Hepatocyte (in vitro differentiated cells): ENCODE measurements around the gene MXD4.

Source experiments
- CTCF ChIP-seq: fragments of 200-600 bp; sonication (generic); IDR thresholded peaks from 2 replicates; pipeline ENCODE4 v1.5.1; 2016; ENCODE audit warnings: antibody characterized with exemption, mild to moderate bottlenecking; ENCODE audit not compliant: poor library complexity
- EZH2 ChIP-seq: fragments of 200-600 bp; sonication (generic); IDR thresholded peaks from 2 replicates; pipeline ENCODE4 v1.6.1; 2016; ENCODE audit warnings: antibody characterized with exemption, mild to moderate bottlenecking, borderline replicate concordance

GRCh38 chr4:2259541-2260343 lies 2.2 kb downstream of the MXD4 start:
- no peak for TF ChIP-seq CTCF
- TF ChIP-seq EZH2, result no peak
